ENCODE measurements around the gene PDE4D. TPM values are rescaled to one million over a fixed set of nuclear protein-coding genes. Genes with fewer than 3 reads are reported as not detected.

The PDE4D gene
- total and polyA plus RNA-seq, 4 donors: 12.8 to 167 (median 44.5) TPM

DNA sequence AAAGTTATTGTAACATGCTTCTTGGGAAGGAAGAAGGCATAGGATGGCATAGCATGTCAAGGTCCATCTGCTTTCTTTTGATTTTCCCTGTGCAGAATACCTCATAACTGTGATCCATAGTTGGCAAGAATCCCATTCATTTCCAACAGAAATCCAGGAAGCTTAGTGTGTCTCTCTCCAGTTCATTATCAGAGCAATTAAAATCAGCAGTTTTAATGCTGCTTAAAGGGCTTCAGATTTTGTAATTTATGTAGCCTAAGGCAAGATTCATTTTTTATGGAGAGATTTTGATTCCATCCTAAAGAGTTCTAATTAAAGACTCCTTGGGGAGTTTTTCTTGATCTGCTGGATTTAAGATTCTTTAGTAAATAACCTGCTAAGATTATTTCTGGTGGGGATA is 560.1 kb downstream of the PDE4D start:
- H3K4me3 ChIP-seq: no peak overlapping the region
- no peaks in the 10 kb centered on the region for H3K9me3 ChIP-seq (ENCODE audit: control insufficient read depth in 4 of 4, insufficient read depth in 3 of 4, low read length in 3 of 4)
- DNase-seq: no peak
- ATAC-seq (ENCODE audit: insufficient read depth, low FRiP score): no peak
- peaks cover 0 to 21% (median 10%) of the 10 kb centered on the region in 5 donors for H3K4me1 ChIP-seq (ENCODE audit: control insufficient read depth in 5 of 5, insufficient read depth in 5 of 5, low read length in 5 of 5)
- H3K9ac ChIP-seq (ENCODE audit: insufficient read depth in 1 of 2, low read length in 2 of 2): no peak overlapping the region
- H3K27me3 ChIP-seq (ENCODE audit: control insufficient read depth in 3 of 3, insufficient read depth in 3 of 3, low read length in 2 of 3): no peaks in the 10 kb centered on the region
- H3K36me3 ChIP-seq (ENCODE audit: control insufficient read depth in 4 of 4, insufficient read depth in 4 of 4, low read length in 4 of 4): no peaks in the 10 kb centered on the region
- H3K27ac ChIP-seq (ENCODE audit: low read depth in 1 of 2, low read length in 1 of 2): no peak overlapping the region
- TF ChIP-seq, protein P1, sequence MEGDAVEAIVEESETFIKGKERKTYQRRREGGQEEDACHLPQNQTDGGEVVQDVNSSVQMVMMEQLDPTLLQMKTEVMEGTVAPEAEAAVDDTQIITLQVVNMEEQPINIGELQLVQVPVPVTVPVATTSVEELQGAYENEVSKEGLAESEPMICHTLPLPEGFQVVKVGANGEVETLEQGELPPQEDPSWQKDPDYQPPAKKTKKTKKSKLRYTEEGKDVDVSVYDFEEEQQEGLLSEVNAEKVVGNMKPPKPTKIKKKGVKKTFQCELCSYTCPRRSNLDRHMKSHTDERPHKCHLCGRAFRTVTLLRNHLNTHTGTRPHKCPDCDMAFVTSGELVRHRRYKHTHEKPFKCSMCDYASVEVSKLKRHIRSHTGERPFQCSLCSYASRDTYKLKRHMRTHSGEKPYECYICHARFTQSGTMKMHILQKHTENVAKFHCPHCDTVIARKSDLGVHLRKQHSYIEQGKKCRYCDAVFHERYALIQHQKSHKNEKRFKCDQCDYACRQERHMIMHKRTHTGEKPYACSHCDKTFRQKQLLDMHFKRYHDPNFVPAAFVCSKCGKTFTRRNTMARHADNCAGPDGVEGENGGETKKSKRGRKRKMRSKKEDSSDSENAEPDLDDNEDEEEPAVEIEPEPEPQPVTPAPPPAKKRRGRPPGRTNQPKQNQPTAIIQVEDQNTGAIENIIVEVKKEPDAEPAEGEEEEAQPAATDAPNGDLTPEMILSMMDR (IDR thresholded peaks at IDR 0.05; ENCODE audit: control extremely low read depth, extremely low read depth): no peak

DNA sequence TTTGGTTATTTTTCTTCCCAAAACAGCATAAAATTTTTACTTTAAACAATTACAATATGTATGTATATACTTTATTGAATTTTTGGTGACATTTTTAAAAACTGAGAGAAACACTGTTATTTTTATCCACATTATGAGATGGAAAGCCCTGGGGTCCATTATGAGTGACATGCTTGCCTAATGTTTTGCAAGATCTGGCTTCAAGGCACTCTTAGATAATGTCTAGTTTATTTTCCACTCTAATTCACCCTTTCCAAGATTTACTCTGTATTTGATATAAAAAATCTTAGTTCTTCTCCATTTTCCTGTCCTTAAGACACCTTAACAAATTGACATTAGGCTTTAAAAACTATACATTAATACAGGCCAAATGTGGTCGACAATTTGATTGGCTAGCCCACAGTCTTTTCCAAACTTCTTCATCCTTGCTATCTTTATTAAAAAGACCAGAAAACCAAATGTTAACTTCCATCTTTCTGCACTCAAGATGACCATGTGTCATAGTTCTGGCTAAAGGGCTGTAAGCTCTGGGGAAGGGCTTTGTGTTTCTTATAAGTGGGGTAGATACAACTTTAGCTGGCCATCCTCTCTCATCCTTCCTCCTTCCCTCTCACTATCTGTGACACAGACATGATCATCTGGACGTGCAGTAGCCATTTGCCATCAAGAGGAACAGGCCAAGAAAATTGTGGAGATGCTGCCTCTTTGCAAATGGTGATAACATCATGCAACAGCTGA is 561.1 kb downstream of the PDE4D start:
- 84 to 92% methylated on average over 2 of the region's 2 CpGs for WGBS, 2 donors
- no peak overlapping the region for H3K27ac ChIP-seq (ENCODE audit: low read depth in 1 of 2, low read length in 1 of 2)
- no peak overlapping the region for H3K9ac ChIP-seq (ENCODE audit: insufficient read depth in 1 of 2, low read length in 2 of 2)
- H3K4me1 ChIP-seq (ENCODE audit: control insufficient read depth in 5 of 5, insufficient read depth in 5 of 5, low read length in 5 of 5): peaks cover 0 to 29% (median 15%) of the 10 kb centered on the region in 5 donors
- TF ChIP-seq, protein P1 (IDR thresholded peaks at IDR 0.05; ENCODE audit: control extremely low read depth, extremely low read depth): no peak
- no peaks in the 10 kb centered on the region for H3K9me3 ChIP-seq (ENCODE audit: control insufficient read depth in 4 of 4, insufficient read depth in 3 of 4, low read length in 3 of 4)
- H3K36me3 ChIP-seq (ENCODE audit: control insufficient read depth in 4 of 4, insufficient read depth in 4 of 4, low read length in 4 of 4): no peaks in the 10 kb centered on the region
- H3K4me3 ChIP-seq: no peak overlapping the region
- peak; percentile 29 to 41 (median 38) for DNase-seq
- no peaks in the 10 kb centered on the region for H3K27me3 ChIP-seq (ENCODE audit: control insufficient read depth in 3 of 3, insufficient read depth in 3 of 3, low read length in 2 of 3)
- ATAC-seq (ENCODE audit: insufficient read depth, low FRiP score): no peak

DNA sequence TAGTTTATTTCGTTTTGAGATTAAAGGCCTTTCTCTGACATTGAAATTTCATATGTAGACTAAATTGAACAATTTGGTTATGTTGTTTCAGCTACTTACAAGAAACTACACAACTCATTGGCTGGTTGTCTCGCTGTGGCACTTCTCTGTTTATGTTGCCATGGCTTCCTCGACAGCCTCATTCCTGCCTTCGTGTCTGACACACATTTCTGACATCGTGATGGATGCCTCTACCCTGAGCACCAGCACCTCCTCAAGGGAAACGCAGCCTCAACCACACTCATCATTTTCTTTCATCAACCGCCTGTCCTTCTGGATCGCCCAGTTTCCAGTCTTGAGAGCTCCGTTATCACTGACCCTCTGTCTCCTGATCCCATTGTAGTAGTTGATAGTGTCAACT is 562.8 kb downstream of the PDE4D start:
- TF ChIP-seq, protein P1 (IDR thresholded peaks at IDR 0.05; ENCODE audit: control extremely low read depth, extremely low read depth): no peak
- H3K4me3 ChIP-seq: no peak overlapping the region
- H3K27me3 ChIP-seq (ENCODE audit: control insufficient read depth in 3 of 3, insufficient read depth in 3 of 3, low read length in 2 of 3): no peaks in the 10 kb centered on the region
- H3K27ac ChIP-seq (ENCODE audit: low read depth in 1 of 2, low read length in 1 of 2): no peak overlapping the region
- H3K9ac ChIP-seq (ENCODE audit: insufficient read depth in 1 of 2, low read length in 2 of 2): no peak overlapping the region
- ATAC-seq (ENCODE audit: insufficient read depth, low FRiP score) (no peak), DNase-seq (no peak)
- 85 to 92% methylated on average over 9 of the region's 9 CpGs for WGBS, 2 donors
- H3K4me1 ChIP-seq (ENCODE audit: control insufficient read depth in 5 of 5, insufficient read depth in 5 of 5, low read length in 5 of 5): peaks cover 0 to 42% (median 20%) of the 10 kb centered on the region in 5 donors
- H3K9me3 ChIP-seq (ENCODE audit: control insufficient read depth in 4 of 4, insufficient read depth in 3 of 4, low read length in 3 of 4): no peaks in the 10 kb centered on the region
- H3K36me3 ChIP-seq (ENCODE audit: control insufficient read depth in 4 of 4, insufficient read depth in 4 of 4, low read length in 4 of 4): no peaks in the 10 kb centered on the region

Measured in lung (tissue), 12 donors.